ENCODE measurements around the gene LBR.

DNA sequence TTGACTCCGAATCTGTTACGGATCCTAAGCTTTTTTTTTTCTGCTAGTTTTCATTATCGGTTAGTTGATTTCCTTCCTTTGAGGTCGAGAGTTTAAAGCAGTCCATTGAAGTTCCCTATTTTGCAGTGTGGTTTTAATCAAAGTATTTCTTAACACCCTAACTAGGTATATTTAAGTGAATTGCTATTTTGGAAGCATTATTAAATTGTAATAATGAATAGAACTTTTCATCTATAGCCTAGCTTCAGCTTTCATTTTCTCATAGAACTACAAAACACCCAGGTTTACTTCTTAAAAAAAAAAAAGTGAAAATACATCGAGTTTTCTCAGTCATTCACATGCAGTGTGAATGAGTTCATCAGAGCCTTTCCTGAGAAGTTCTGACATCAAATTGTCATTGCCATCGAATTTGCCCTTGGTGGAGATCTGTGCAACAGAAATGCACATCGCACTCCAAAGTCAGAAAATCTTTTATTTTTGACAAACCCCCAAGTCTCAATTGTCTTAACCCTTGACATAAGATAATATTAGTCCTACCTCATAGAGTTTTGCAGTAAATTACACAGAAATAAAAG lies 1.1 kb upstream of the LBR start:
- TF ChIP-seq, protein P1, sequence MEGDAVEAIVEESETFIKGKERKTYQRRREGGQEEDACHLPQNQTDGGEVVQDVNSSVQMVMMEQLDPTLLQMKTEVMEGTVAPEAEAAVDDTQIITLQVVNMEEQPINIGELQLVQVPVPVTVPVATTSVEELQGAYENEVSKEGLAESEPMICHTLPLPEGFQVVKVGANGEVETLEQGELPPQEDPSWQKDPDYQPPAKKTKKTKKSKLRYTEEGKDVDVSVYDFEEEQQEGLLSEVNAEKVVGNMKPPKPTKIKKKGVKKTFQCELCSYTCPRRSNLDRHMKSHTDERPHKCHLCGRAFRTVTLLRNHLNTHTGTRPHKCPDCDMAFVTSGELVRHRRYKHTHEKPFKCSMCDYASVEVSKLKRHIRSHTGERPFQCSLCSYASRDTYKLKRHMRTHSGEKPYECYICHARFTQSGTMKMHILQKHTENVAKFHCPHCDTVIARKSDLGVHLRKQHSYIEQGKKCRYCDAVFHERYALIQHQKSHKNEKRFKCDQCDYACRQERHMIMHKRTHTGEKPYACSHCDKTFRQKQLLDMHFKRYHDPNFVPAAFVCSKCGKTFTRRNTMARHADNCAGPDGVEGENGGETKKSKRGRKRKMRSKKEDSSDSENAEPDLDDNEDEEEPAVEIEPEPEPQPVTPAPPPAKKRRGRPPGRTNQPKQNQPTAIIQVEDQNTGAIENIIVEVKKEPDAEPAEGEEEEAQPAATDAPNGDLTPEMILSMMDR (IDR thresholded peaks at IDR 0.05): no peak
- no peak for TF ChIP-seq POLR2A (IDR thresholded peaks at IDR 0.05)
